ENCODE data around the gene LRRC59. TPM values are rescaled to one million over a fixed set of nuclear protein-coding genes. Genes with fewer than 3 reads are reported as not detected.

LRRC59 gene
- total and polyA plus RNA-seq, 2 of the 8 experiments (the other 6 are each of a cell fraction or from before 2014, with no cell fraction given) = 48.3 to 117 TPM

DNA sequence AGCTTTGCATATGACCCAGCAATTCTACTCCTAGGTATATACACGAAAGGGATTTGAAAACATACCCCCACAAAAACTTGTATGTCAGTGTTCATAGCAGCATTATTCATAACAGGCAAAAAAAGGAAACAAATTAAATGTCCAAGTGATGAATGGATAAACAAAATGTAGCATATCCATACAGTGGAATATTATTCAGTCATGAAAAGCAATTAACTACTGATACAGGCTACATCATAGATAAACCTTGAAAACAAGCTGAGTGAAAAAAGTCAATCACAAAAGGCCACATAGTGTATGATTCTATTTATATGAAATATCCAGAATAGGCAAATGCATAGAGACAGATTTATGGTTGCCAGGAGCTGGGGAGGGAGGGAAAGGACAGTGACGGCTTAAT lies 23.6 kb downstream of the LRRC59 start:
- Histone ChIP-seq H2BK20ac (ENCODE audit: low read length) (no peak overlapping the region), H3K27ac (ENCODE audit: low read depth, low read length) (no peak overlapping the region), H3K23ac (ENCODE audit: insufficient read length) (no peak overlapping the region), H3K27me3 (replicated peaks in 1 of 4; ENCODE audit: control insufficient read depth in 3 of 4, extremely low read depth in 1 of 4, insufficient read depth in 3 of 4, low read length in 3 of 4) (no peaks in the 10 kb centered on the region), H4K5ac (ENCODE audit: insufficient read length, low read depth, low read length) (no peak overlapping the region), H3K4me1 (replicated peaks in 1 of 4; ENCODE audit: control insufficient read depth in 3 of 4, insufficient read depth in 4 of 4, low read length in 3 of 4) (peaks cover 0 to 9% (median under 1%) of the 10 kb centered on the region in 4 experiments; a peak in 2 of 7 replicates), H3K36me3 (ENCODE audit: control insufficient read depth in 2 of 4, insufficient read depth in 4 of 4, low read length in 3 of 4) (peaks cover 7 to 21% (median 14%) of the 10 kb centered on the region in 4 experiments; a peak in 7 of 8 replicates), H2AFZ (ENCODE audit: low read length) (no peak overlapping the region), H2BK12ac (ENCODE audit: low read depth, low read length) (no peak overlapping the region), H3K4ac (replicated peaks; ENCODE audit: insufficient read length, low read depth, low read length) (no peak overlapping the region), H3K14ac (ENCODE audit: insufficient read length) (no peak overlapping the region), H2BK120ac (replicated peaks; ENCODE audit: low read depth, low read length) (no peak overlapping the region), H4K91ac (replicated peaks; ENCODE audit: insufficient read length, low read length) (no peak overlapping the region), H2BK5ac (ENCODE audit: low read depth, low read length) (no peak overlapping the region), H3K18ac (ENCODE audit: extremely low read depth, low read length) (no peak overlapping the region), H3K4me3 (ENCODE audit: extremely low read depth in 1 of 4, insufficient read depth in 2 of 4, low read depth in 3 of 4, low read length in 4 of 4) (peak overlapping the region; percentile 86 to 97 (median 92); a peak in 6 of 8 replicates), H3K79me2 (ENCODE audit: control insufficient read depth in 1 of 2, insufficient read depth in 2 of 2, low read length in 2 of 2) (peaks cover 0 to 17% of the 10 kb centered on the region in 2 experiments; a peak in 2 of 4 replicates), H4K8ac (ENCODE audit: extremely low read depth, insufficient read depth, low read length) (no peak overlapping the region), H3K9me3 (ENCODE audit: insufficient read depth in 2 of 2, low read depth in 1 of 2, low read length in 1 of 2) (no peaks in the 10 kb centered on the region), H3K4me2 (ENCODE audit: insufficient read depth in 1 of 2, low read depth in 2 of 2, low read length in 2 of 2) (peak overlapping the region; percentile 61 to 79), H3K23me2 (ENCODE audit: low read depth, low read length) (peaks cover 4% of the 10 kb centered on the region; the same call in 1 of the 2 replicates), H3K9ac (replicated peaks in 1 of 4; ENCODE audit: extremely low read depth in 1 of 4, low read depth in 3 of 4, low read length in 3 of 4) (peak overlapping the region in 2 of 4 experiments; percentile 95 to 96; a peak in 3 of 7 replicates), H2BK15ac (ENCODE audit: low read length) (no peak overlapping the region), H2AK5ac (ENCODE audit: low read depth, low read length) (no peak overlapping the region), H4K20me1 (replicated peaks in 1 of 2; ENCODE audit: control insufficient read depth in 1 of 2, insufficient read depth in 2 of 2, low read length in 2 of 2) (peaks cover 0 to 4% of the 10 kb centered on the region in 2 experiments), H3K79me1 (ENCODE audit: low read depth, low read length) (no peaks in the 10 kb centered on the region; the same call in 1 of the 2 replicates), H3K56ac (replicated peaks; ENCODE audit: insufficient read length, low read depth, low read length) (no peak overlapping the region)
- CTCF ChIA-PET (ENCODE audit: partially characterized antibody) = interaction anchor here (1.0 to 3.3 kb wide), 4 partner anchors 12 to 164 kb away, joined by 3 to 15 read pairs (median 9); partner anchors contain the start of gene LRRC59
- WGBS, 2 experiments (ENCODE audit: extremely low coverage in 1 of 2, insufficient coverage in 1 of 2, insufficient read length in 1 of 2, insufficient replicate concordance in 2 of 2, low coverage in 1 of 2, low lambda C conversion rate in 2 of 2, missing lambda C conversion rate in 1 of 2) = 74% methylated on average over 2 of the region's 2 CpGs; no CpG with 5 or more reads in 1 of the 2 experiments
- POLR2A ChIA-PET (ENCODE audit: partially characterized antibody) = interaction anchor here (0.6 to 27.4 kb wide), 4 partner anchors 6 to 66 kb away, joined by 3 to 313 read pairs (median 158); partner anchors contain the start of genes EME1, LRRC59 and MRPL27
- TF ChIP-seq CBX5 (IDR thresholded peaks at IDR 0.05; ENCODE audit: low read depth, low read length) (no peak), RAD21 (IDR thresholded peaks at IDR 0.05 in 1 of 2, conservative IDR thresholded peaks at IDR 0.05 in 1 of 2; ENCODE audit: low read depth in 2 of 2, low read length in 2 of 2) (no peak), KDM4A (IDR thresholded peaks at IDR 0.05; ENCODE audit: low read depth, low read length, severe bottlenecking) (no peak), HDAC6 (IDR thresholded peaks at IDR 0.05; ENCODE audit: low read depth, low read length) (no peak), PHF8 (conservative IDR thresholded peaks at IDR 0.05; ENCODE audit: low read depth, low read length) (no peak), SIX5 (IDR thresholded peaks at IDR 0.05; ENCODE audit: low read depth, low read length) (no peak), GTF2F1 (IDR thresholded peaks at IDR 0.05; ENCODE audit: borderline replicate concordance, low read depth, low read length) (no peak), CEBPB (IDR thresholded peaks at IDR 0.05; ENCODE audit: low read depth, low read length) (no peak)
- no peak for DNase-seq (ENCODE audit: low read depth in 1 of 2, low spot score in 2 of 2)
- FAIRE-seq = no peak
